ENCODE results near the gene CHRNA5. TPM values are rescaled to one million over a fixed set of nuclear protein-coding genes. Genes with fewer than 3 reads are reported as not detected.

Gene CHRNA5
- polyA plus RNA-seq, 2 of the 4 experiments (the other 2 are of a cell fraction): 29.8 to 49.6 TPM

- no peak for DNase-seq (ENCODE audit: low read depth in 1 of 2, low spot score in 1 of 2)
- CTCF ChIA-PET: interaction anchor here (1.1 to 1.7 kb wide), 3 partner anchors 26 to 40 kb away, joined by 3 to 4 read pairs (median 4); no protein-coding TSS in a partner anchor
- H3K27ac ChIP-seq: no peak overlapping the region
- TF ChIP-seq CBX8 (IDR thresholded peaks at IDR 0.05) (no peak), EHF (CRISPR knock-in tag; IDR thresholded peaks at IDR 0.05) (no peak), NR3C1 (IDR thresholded peaks at IDR 0.05) (no peak), CEBPB (IDR thresholded peaks at IDR 0.05) (no peak), JUNB (IDR thresholded peaks at IDR 0.05) (no peak), HOXB13 (CRISPR knock-in tag; IDR thresholded peaks at IDR 0.05; ENCODE audit: low read depth) (no peak), FOSB (CRISPR knock-in tag; IDR thresholded peaks at IDR 0.05) (no peak), REST (IDR thresholded peaks at IDR 0.05) (no peak), EP300 (IDR thresholded peaks at IDR 0.05) (no peak), HOXB5 (CRISPR knock-in tag; IDR thresholded peaks at IDR 0.05) (no peak), ZC3H11A (IDR thresholded peaks at IDR 0.05) (no peak), MYC (IDR thresholded peaks at IDR 0.05; ENCODE audit: borderline replicate concordance, low read length) (no peak), RNF2 (IDR thresholded peaks at IDR 0.05; ENCODE audit: borderline replicate concordance, low read depth) (no peak), CTCF (IDR thresholded peaks at IDR 0.05) (no peak), TP53 (CRISPR knock-in tag; IDR thresholded peaks at IDR 0.05) (no peak), BCL3 (IDR thresholded peaks at IDR 0.05) (no peak), MAFK (IDR thresholded peaks at IDR 0.05; ENCODE audit: partially characterized antibody) (no peak), PHF8 (IDR thresholded peaks at IDR 0.05; ENCODE audit: borderline replicate concordance, low read depth) (no peak)
- peaks cover 15% of the 10 kb centered on the region for H3K4me1 ChIP-seq
- FAIRE-seq: no peak
- H3K9me3 ChIP-seq: no peaks in the 10 kb centered on the region
- WGBS (ENCODE audit: missing lambda C conversion rate): 86% methylated on average over 4 of the region's 4 CpGs
- ATAC-seq: no peak
- H3K4me2 ChIP-seq: no peak overlapping the region
- POLR2A ChIA-PET: no interaction called here
- H3K4me3 ChIP-seq: no peak overlapping the region
Observed at GRCh38 chr15:78567531-78567930, 2.2 kb downstream of the CHRNA5 start.

- Histone ChIP-seq H3K4me2 (no peak overlapping the region), H3K27ac (no peak overlapping the region), H3K9me3 (no peaks in the 10 kb centered on the region), H3K4me1 (peaks cover 10% of the 10 kb centered on the region; the same call in 2 of the 3 replicates), H3K4me3 (no peak overlapping the region)
- POLR2A ChIA-PET: no interaction called here
- ATAC-seq (no peak), DNase-seq (ENCODE audit: low read depth in 1 of 2, low spot score in 1 of 2) (peak in 1 of 2 experiments; percentile 30), FAIRE-seq (no peak)
- WGBS (ENCODE audit: missing lambda C conversion rate): 72% methylated on average over 2 of the region's 2 CpGs
- CTCF ChIA-PET: no interaction called here
- TF ChIP-seq NFE2L2 (conservative IDR thresholded peaks at IDR 0.05; ENCODE audit: low read length) (no peak), CHD2 (IDR thresholded peaks at IDR 0.05; ENCODE audit: low read length, partially characterized antibody) (no peak), JUNB (IDR thresholded peaks at IDR 0.05) (no peak), PBX3 (IDR thresholded peaks at IDR 0.05) (no peak), KDM1A (IDR thresholded peaks at IDR 0.05; ENCODE audit: low read depth) (no peak), RCOR1 (IDR thresholded peaks at IDR 0.05; ENCODE audit: low read depth, low read length) (no peak), FOSB (CRISPR knock-in tag; IDR thresholded peaks at IDR 0.05) (no peak), TFCP2L1 (CRISPR knock-in tag; IDR thresholded peaks at IDR 0.05) (no peak)
Observed at GRCh38 chr15:78570710-78571109, 5.4 kb downstream of the CHRNA5 start.

Data from A549 (cell line).